Panc1 (cell line): ENCODE results near the gene ORMDL1. TPM values are rescaled to one million over a fixed set of nuclear protein-coding genes. Genes with fewer than 3 reads are reported as not detected.

Source experiments
- ATAC-seq: fragments of 200-7000 bp; cut with Tn5 transposase; 2 replicates; pipeline ENCODE4 v1.9.1; 2020; ENCODE audit warnings: mild to moderate bottlenecking, moderate library complexity
- BruUV-seq: library from RNA; stranded (reverse); fragments of 400-500 nt; replicated peaks from 2 replicates; lab custom pipeline; 2021; lab: Mats Ljungman, UMichigan
- CTCF ChIA-PET: fragments of 300-600 bp; sonication (Branson Sonifier 250); formaldehyde crosslinking; loops from one replicate; lab custom pipeline; 2022; ENCODE audit warnings: antibody characterized with exemption; lab: Charles Lee
- POLR2A ChIA-PET: fragments of 300-600 bp; sonication (Branson Sonifier 250); formaldehyde crosslinking; loops from one replicate; lab custom pipeline; 2022; ENCODE audit warnings: antibody characterized with exemption; lab: Charles Lee
- DNase-seq: peaks from one replicate; pipeline ENCODE4 v3.0.0-alpha.2; 2010; ENCODE audit warnings: low read depth, low spot score
- H3K27ac ChIP-seq: 2 replicates; pipeline ENCODE4 v1.5.1; 2011; ENCODE audit warnings: mild to moderate bottlenecking, low read length, inconsistent platforms
- H3K27me3 ChIP-seq: fragments of 200-500 bp; sonication (Bioruptor generic); 2 replicates; pipeline ENCODE4 v1.6.0; 2014; ENCODE audit warnings: low read length, inconsistent platforms; ENCODE audit not compliant: control insufficient read depth, insufficient read depth
- H3K36me3 ChIP-seq: fragments of 200-500 bp; sonication (Bioruptor generic); 2 replicates; pipeline ENCODE4 v1.5.1; 2014; ENCODE audit warnings: inconsistent platforms, mild to moderate bottlenecking, low read length, moderate library complexity; ENCODE audit not compliant: control insufficient read depth, insufficient read depth
- H3K4me1 ChIP-seq: 2 replicates; pipeline ENCODE4 v1.5.1; 2011; ENCODE audit warnings: inconsistent platforms, mild to moderate bottlenecking, low read length, moderate library complexity; ENCODE audit not compliant: control insufficient read depth, insufficient read depth
- H3K4me3 ChIP-seq, 2 experiments: 2 replicates each; pipeline ENCODE4 v1.5.1; 2011 to 2012; ENCODE audit warnings: low read depth in 2 of 2, low read length in 2 of 2, mild to moderate bottlenecking in 2 of 2, inconsistent platforms in 1 of 2, moderate library complexity in 1 of 2
- H3K9me3 ChIP-seq: fragments of 200-500 bp; sonication (Bioruptor generic); 2 replicates; pipeline ENCODE4 v1.5.1; 2014; ENCODE audit warnings: low read depth, mild to moderate bottlenecking, inconsistent platforms, low read length, moderate library complexity; ENCODE audit not compliant: control insufficient read depth, insufficient read depth
- POLR2AphosphoS5 ChIP-seq: IDR thresholded peaks from 2 replicates; pipeline ENCODE4 v1.6.1; 2012; ENCODE audit warnings: mild to moderate bottlenecking, low read depth, low read length, moderate library complexity
- SIN3A ChIP-seq: IDR thresholded peaks from 2 replicates; pipeline ENCODE4 v1.6.1; 2012; ENCODE audit warnings: low read depth, mild to moderate bottlenecking, low read length, moderate library complexity, borderline replicate concordance; ENCODE audit not compliant: insufficient read depth
- TCF7L2 ChIP-seq: IDR thresholded peaks from 2 replicates; pipeline ENCODE4 v1.6.1; 2011; ENCODE audit warnings: mild to moderate bottlenecking, low read depth, low read length, inconsistent platforms
- in situ Hi-C: cut with HindIII; loops from 2 replicates; pipeline ENCODE4 v1.10.0; 2016; ENCODE audit warnings: low sequenced_read_pairs, low pct_unique_long_range_greater_than_20kb
- intact Hi-C: fragments of 100-400 bp; cut with micrococcal nuclease; formaldehyde crosslinking; loops from one replicate; pipeline ENCODE4 v1.10.0; 2022; ENCODE audit not compliant: unreplicated experiment
- total RNA-seq: library from RNA; stranded (reverse); gene quantifications from one replicate; pipeline ENCODE4 v1.2.1, GENCODE V29; 2021; ENCODE audit not compliant: unreplicated experiment
- TF ChIP-seq, protein P1 (sequence below), 2 experiments: IDR thresholded peaks; 2 replicates each; pipeline ENCODE4 v1.6.1; 2011 to 2012; ENCODE audit warnings: low read depth in 2 of 2, control low read depth in 1 of 2, low read length in 1 of 2, mild to moderate bottlenecking in 1 of 2, moderate library complexity in 1 of 2; ENCODE audit not compliant: insufficient read depth in 1 of 2
- TF ChIP-seq, protein P2 (sequence below): fragments of 450-650 bp; IDR thresholded peaks from 2 replicates; pipeline ENCODE4 v1.5.1; 2017; ENCODE audit warnings: mild to moderate bottlenecking

Gene ORMDL1
- total RNA-seq, 1 experiment from 2014 or later = 42.4 TPM

- Histone ChIP-seq H3K27me3 (no peaks in the 10 kb centered on the region), H3K4me1 (peaks cover 3% of the 10 kb centered on the region; the same call in 1 of the 2 replicates), H3K36me3 (no peaks in the 10 kb centered on the region), H3K4me3 (no peak overlapping the region), H3K9me3 (no peaks in the 10 kb centered on the region), H3K27ac (no peak overlapping the region)
- ATAC-seq = no peak
- BruUV-seq = no TSS peak
- ChIA-PET POLR2A (no interaction called here), CTCF (no interaction called here)
- in situ Hi-C loops (no loop called here), intact Hi-C loops (no loop called here)
- no peak for TF ChIP-seq POLR2AphosphoS5
- TF ChIP-seq, protein P1, sequence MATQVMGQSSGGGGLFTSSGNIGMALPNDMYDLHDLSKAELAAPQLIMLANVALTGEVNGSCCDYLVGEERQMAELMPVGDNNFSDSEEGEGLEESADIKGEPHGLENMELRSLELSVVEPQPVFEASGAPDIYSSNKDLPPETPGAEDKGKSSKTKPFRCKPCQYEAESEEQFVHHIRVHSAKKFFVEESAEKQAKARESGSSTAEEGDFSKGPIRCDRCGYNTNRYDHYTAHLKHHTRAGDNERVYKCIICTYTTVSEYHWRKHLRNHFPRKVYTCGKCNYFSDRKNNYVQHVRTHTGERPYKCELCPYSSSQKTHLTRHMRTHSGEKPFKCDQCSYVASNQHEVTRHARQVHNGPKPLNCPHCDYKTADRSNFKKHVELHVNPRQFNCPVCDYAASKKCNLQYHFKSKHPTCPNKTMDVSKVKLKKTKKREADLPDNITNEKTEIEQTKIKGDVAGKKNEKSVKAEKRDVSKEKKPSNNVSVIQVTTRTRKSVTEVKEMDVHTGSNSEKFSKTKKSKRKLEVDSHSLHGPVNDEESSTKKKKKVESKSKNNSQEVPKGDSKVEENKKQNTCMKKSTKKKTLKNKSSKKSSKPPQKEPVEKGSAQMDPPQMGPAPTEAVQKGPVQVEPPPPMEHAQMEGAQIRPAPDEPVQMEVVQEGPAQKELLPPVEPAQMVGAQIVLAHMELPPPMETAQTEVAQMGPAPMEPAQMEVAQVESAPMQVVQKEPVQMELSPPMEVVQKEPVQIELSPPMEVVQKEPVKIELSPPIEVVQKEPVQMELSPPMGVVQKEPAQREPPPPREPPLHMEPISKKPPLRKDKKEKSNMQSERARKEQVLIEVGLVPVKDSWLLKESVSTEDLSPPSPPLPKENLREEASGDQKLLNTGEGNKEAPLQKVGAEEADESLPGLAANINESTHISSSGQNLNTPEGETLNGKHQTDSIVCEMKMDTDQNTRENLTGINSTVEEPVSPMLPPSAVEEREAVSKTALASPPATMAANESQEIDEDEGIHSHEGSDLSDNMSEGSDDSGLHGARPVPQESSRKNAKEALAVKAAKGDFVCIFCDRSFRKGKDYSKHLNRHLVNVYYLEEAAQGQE (IDR thresholded peaks at IDR 0.05; ENCODE audit: insufficient read depth in 1 of 2, low read depth in 2 of 2, low read length in 1 of 2) = no peak
- TF ChIP-seq SIN3A = no peak
- no peak for TF ChIP-seq TCF7L2
- no peak for DNase-seq
Measured at GRCh38 chr2:189756311-189756952, 27.7 kb downstream of the ORMDL1 start.

GRCh38 chr2:189751080-189751658 lies 33.0 kb downstream of the ORMDL1 start:
- DNase-seq (no peak), ATAC-seq (peak; percentile 87)
- ChIA-PET CTCF (interaction anchor here (0.5 kb wide), 1 partner anchor 9 kb away, joined by 3 read pairs; no protein-coding TSS in a partner anchor), POLR2A (interaction anchor here (0.7 kb wide), 1 partner anchor 48 kb away, joined by 3 read pairs; no protein-coding TSS in a partner anchor)
- no peaks in the 10 kb centered on the region for H3K9me3 ChIP-seq
- H3K27ac ChIP-seq = no peak overlapping the region
- in situ Hi-C loops = no loop called here
- H3K4me1 ChIP-seq = no peaks in the 10 kb centered on the region
- intact Hi-C loops = loop anchor here (5.0 kb wide), 1 partner anchor 321 kb away; no protein-coding TSS in a partner anchor
- H3K27me3 ChIP-seq = no peaks in the 10 kb centered on the region
- no peak overlapping the region for H3K4me3 ChIP-seq
- no TSS peak for BruUV-seq
- TF ChIP-seq SIN3A = no peak
- TF ChIP-seq, protein P2, sequence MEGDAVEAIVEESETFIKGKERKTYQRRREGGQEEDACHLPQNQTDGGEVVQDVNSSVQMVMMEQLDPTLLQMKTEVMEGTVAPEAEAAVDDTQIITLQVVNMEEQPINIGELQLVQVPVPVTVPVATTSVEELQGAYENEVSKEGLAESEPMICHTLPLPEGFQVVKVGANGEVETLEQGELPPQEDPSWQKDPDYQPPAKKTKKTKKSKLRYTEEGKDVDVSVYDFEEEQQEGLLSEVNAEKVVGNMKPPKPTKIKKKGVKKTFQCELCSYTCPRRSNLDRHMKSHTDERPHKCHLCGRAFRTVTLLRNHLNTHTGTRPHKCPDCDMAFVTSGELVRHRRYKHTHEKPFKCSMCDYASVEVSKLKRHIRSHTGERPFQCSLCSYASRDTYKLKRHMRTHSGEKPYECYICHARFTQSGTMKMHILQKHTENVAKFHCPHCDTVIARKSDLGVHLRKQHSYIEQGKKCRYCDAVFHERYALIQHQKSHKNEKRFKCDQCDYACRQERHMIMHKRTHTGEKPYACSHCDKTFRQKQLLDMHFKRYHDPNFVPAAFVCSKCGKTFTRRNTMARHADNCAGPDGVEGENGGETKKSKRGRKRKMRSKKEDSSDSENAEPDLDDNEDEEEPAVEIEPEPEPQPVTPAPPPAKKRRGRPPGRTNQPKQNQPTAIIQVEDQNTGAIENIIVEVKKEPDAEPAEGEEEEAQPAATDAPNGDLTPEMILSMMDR = peak; percentile 81
- H3K36me3 ChIP-seq = 0 out of 2 replicates have a peak, but pooled peaks cover 2% of the 10 kb centered on the region

- ATAC-seq = no peak
- no peak for TF ChIP-seq TCF7L2
- TF ChIP-seq, protein P1 (IDR thresholded peaks at IDR 0.05; ENCODE audit: insufficient read depth in 1 of 2, low read depth in 2 of 2, low read length in 1 of 2) = no peak
- TF ChIP-seq POLR2AphosphoS5 = no peak
- TF ChIP-seq, protein P2 = no peak
- TF ChIP-seq SIN3A = no peak
Measured at GRCh38 chr2:189729430-189729829, 54.7 kb downstream of the ORMDL1 start.

More at GRCh38 chr2:189729430-189729829, 54.7 kb downstream of the ORMDL1 start:
- CTCF ChIA-PET = no interaction called here
- POLR2A ChIA-PET = no interaction called here
- no peak overlapping the region for H3K4me3 ChIP-seq
- H3K4me1 ChIP-seq = no peaks in the 10 kb centered on the region
- no peaks in the 10 kb centered on the region for H3K36me3 ChIP-seq
- H3K27ac ChIP-seq = no peak overlapping the region
- H3K9me3 ChIP-seq = no peaks in the 10 kb centered on the region
- no TSS peak for BruUV-seq
- no peak for DNase-seq
- in situ Hi-C loops (no loop called here), intact Hi-C loops (no loop called here)
- no peaks in the 10 kb centered on the region for H3K27me3 ChIP-seq
